NCI-H1694 (cell line): ENCODE data around the gene TP53RK.

Experiments
- DNase-seq: peaks from one replicate; lab custom pipeline; 2025; lab: John Stamatoyannopoulos, UW

TP53RK gene

GRCh38 chr20:46706242-46706641 lies 17.0 kb upstream of the TP53RK start:
- DNase-seq = no peak

- DNase-seq = no peak
These were observed 16.1 kb upstream of the TP53RK start for GRCh38 chr20:46705378-46705729.

GRCh38 chr20:46704714-46705377 lies 15.6 kb upstream of the TP53RK start:
- no peak for DNase-seq

GRCh38 chr20:46703435-46703834 lies 14.2 kb upstream of the TP53RK start:
- DNase-seq = no peak

GRCh38 chr20:46702447-46703203 lies 13.4 kb upstream of the TP53RK start:
- DNase-seq = no peak

GRCh38 chr20:46701986-46702385 lies 12.7 kb upstream of the TP53RK start:
- no peak for DNase-seq

- DNase-seq = no peak
These were observed 12.3 kb upstream of the TP53RK start for GRCh38 chr20:46701556-46701955.

- no peak for DNase-seq
These were observed 11.8 kb upstream of the TP53RK start for GRCh38 chr20:46701057-46701456.

GRCh38 chr20:46700481-46700880 lies 11.2 kb upstream of the TP53RK start:
- no peak for DNase-seq

- no peak for DNase-seq
These were observed 10.6 kb upstream of the TP53RK start for GRCh38 chr20:46699651-46700359.

GRCh38 chr20:46698788-46699187 lies 9.5 kb upstream of the TP53RK start:
- DNase-seq = no peak

- DNase-seq = no peak
These were observed 7.6 kb upstream of the TP53RK start for GRCh38 chr20:46696791-46697279.

- DNase-seq = no peak
These were observed 6.6 kb upstream of the TP53RK start for GRCh38 chr20:46695892-46696291.

GRCh38 chr20:46694484-46694883 lies 5.2 kb upstream of the TP53RK start:
- no peak for DNase-seq

- no peak for DNase-seq
These were observed 2.0 kb upstream of the TP53RK start for GRCh38 chr20:46691196-46691595.

- DNase-seq = no peak
These were observed 1.2 kb upstream of the TP53RK start for GRCh38 chr20:46690219-46691106.

- DNase-seq = no peak
These were observed 476 bp upstream of the TP53RK start for GRCh38 chr20:46689754-46690085.

GRCh38 chr20:46688151-46689081 lies 828 bp downstream of the TP53RK start:
- no peak for DNase-seq

- no peak for DNase-seq
These were observed 5.1 kb downstream of the TP53RK start for GRCh38 chr20:46683939-46684750.

GRCh38 chr20:46683668-46683938 lies 5.6 kb downstream of the TP53RK start:
- no peak for DNase-seq
